ENCODE results near the gene FOXB1.

FOXB1 gene

GRCh38 chr15:60009124-60009960, 5.2 kb downstream of the FOXB1 start:
- peaks cover 62% of the 10 kb centered on the region for H3K27me3 ChIP-seq (ENCODE audit: insufficient read depth, poor library complexity, severe bottlenecking)
- no peak overlapping the region for H3K27ac ChIP-seq (replicated peaks)
- H3K4me3 ChIP-seq (replicated peaks; ENCODE audit: insufficient read depth, low read length), result no peak overlapping the region
- TF ChIP-seq REST (IDR thresholded peaks at IDR 0.05; ENCODE audit: insufficient replicate concordance, low read depth) (no peak), CTCF (IDR thresholded peaks at IDR 0.05; ENCODE audit: insufficient read depth, low read length) (no peak), SPI1 (IDR thresholded peaks at IDR 0.05; ENCODE audit: borderline replicate concordance, low read depth) (no peak), GABPA (IDR thresholded peaks at IDR 0.05; ENCODE audit: low read depth) (no peak)
- no peak for DNase-seq (ENCODE audit: low read depth in 1 of 2, low spot score in 1 of 2)

- peaks cover 53% of the 10 kb centered on the region for H3K27me3 ChIP-seq (ENCODE audit: insufficient read depth, poor library complexity, severe bottlenecking)
- no peak for TF ChIP-seq POLR2AphosphoS5 (IDR thresholded peaks at IDR 0.05; ENCODE audit: low read depth)
- TF ChIP-seq SPI1 (IDR thresholded peaks at IDR 0.05; ENCODE audit: borderline replicate concordance, low read depth), result no peak
- no peak for TF ChIP-seq REST (IDR thresholded peaks at IDR 0.05; ENCODE audit: insufficient replicate concordance, low read depth)
- no peak for TF ChIP-seq CTCF (IDR thresholded peaks at IDR 0.05; ENCODE audit: insufficient read depth, low read length)
- TF ChIP-seq GABPA (IDR thresholded peaks at IDR 0.05; ENCODE audit: low read depth), result no peak
- no peak overlapping the region for H3K27ac ChIP-seq (replicated peaks)
- no peak overlapping the region for H3K4me3 ChIP-seq (replicated peaks; ENCODE audit: insufficient read depth, low read length)
- no peak for DNase-seq (ENCODE audit: low read depth in 1 of 2, low spot score in 1 of 2)
Observed at GRCh38 chr15:60009980-60010732, 6.0 kb downstream of the FOXB1 start.

- Histone ChIP-seq H3K4me3 (replicated peaks; ENCODE audit: insufficient read depth, low read length) (no peak overlapping the region), H3K27me3 (ENCODE audit: insufficient read depth, poor library complexity, severe bottlenecking) (peaks cover 46% of the 10 kb centered on the region), H3K27ac (replicated peaks) (no peak overlapping the region)
- DNase-seq (ENCODE audit: low read depth in 1 of 2, low spot score in 1 of 2), result no peak
- TF ChIP-seq REST (IDR thresholded peaks at IDR 0.05; ENCODE audit: insufficient replicate concordance, low read depth), result no peak
- no peak for TF ChIP-seq GABPA (IDR thresholded peaks at IDR 0.05; ENCODE audit: low read depth)
- no peak for TF ChIP-seq SPI1 (IDR thresholded peaks at IDR 0.05; ENCODE audit: borderline replicate concordance, low read depth)
- no peak for TF ChIP-seq CTCF (IDR thresholded peaks at IDR 0.05; ENCODE audit: insufficient read depth, low read length)
- TF ChIP-seq POLR2AphosphoS5 (IDR thresholded peaks at IDR 0.05; ENCODE audit: low read depth), result no peak
Observed at GRCh38 chr15:60010858-60011257, 6.7 kb downstream of the FOXB1 start.
